ENCODE measurements around the gene AMER2.

The AMER2 gene

DNA sequence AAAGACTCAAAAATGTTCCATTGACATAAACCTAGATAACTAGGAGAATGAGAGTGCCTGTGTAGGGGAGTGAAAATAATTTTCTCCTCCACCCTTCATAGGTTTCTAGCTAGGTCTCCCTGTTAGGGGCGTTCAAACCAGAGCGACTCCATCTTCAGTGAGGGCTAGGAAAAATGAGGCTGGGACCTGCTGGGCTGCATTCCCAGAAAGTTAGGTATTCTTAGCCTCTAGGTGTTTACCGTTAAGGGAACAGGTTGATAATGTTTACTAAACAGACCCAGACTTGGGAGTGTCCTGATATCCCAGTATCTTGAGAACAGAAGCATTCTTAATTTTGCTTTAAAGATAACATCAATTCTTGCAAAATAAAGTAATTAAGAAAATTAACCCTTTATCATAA lies 56.0 kb downstream of the AMER2 start:
- intact Hi-C loops (cut with DNase I): no loop called here
- no peak for DNase-seq

DNA sequence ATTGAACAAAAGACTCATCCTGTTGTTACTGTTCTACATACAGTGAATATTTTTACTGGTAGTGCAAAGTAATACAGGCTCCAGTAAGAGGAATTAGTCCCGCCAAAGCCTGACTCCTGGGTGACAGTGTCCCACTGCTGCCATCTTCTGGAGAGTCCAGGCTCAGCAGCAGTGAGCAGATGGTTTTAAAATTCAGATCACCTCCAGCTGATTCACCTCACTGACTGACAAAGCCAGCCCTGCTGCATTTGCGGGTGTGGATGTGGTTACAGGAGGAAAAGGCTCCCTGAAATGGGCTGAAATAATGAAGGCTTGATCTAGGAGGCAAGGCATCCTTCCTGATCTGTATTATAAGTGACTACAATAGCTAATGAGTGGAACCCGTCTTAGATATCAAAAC lies 57.9 kb downstream of the AMER2 start:
- DNase-seq: peak; percentile 74 to 96 (median 90)
- intact Hi-C loops (cut with DNase I): no loop called here

DNA sequence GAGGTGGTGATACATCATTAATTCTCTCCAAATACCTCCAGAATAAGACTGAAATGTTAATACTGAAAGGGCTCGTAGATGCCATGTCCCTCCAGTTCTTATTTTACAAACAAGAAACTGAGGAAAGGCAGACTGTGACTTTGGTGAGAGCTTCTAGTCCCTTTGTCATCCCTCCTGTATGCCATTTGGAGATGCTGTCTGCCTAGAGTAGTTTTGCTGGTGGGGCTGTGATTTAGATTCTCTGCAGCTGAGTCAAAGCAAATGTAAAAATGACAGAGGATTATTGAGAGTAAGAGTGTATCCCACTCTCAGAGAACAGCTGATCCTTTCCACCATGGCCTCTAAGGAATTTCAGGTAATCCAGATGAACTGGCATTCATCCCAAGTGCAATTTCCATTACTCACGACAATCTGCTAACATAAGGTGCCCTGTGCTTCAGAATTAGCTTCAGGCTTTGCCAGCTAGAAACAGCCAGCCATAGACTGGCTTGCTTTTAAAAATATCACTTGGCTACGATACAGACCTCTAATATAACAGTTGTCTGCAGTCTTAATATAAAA lies 59.3 kb downstream of the AMER2 start:
- intact Hi-C loops (cut with DNase I): no loop called here
- DNase-seq: peak in 1 of 42 donors; percentile 35
